ENCODE data around the gene MYOD1.

DNA sequence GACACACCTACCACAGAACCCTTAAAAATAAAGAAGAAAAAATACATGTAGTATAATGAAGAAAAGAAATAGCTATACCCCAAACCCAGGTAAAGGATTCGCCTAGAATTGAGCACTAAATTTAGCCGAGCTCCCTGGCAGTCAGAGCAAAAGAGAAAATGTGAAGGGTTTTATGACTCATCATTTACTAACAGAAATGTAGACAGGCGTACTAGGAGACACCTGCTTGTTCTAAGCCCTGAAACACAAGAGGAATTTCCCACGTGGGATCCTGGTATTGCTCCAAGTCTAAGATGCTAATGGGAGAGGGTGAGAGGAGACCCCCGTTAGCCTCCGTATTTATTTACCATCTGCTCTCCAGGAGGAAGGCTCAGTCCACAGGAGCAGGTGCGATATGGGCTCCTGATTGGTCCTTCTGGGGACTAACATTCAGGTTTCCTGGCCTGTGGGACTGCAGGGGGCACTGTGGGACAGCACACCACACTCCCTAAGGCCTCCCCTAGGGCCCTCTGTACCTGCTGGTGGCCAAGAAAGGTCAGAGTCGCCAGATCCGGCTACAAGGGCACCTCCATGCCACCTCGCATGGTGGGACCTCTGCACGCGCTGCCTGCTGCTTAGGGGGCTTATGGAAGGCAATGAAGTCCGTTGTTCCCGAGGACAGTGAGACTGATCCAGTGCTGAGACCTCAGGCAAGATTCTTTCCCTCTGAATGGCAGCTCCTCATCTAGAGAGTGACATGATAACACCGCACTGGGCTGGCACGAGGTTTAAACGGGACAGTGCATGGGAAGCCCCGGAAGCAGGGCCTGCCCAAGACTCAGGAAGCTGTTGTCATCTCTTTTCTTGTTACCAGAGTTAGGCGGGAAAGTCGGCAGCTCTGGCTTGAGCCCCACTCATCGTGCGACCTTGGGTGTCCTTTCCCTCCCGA, 41.0 kb downstream of the MYOD1 start:
- TF ChIP-seq POLR2A (IDR thresholded peaks at IDR 0.05; ENCODE audit: low read depth, low read length) (no peak), NFE2L2 (IDR thresholded peaks at IDR 0.05; ENCODE audit: low read depth, low read length) (no peak), FOS (IDR thresholded peaks at IDR 0.05; ENCODE audit: low read depth, low read length) (no peak), CEBPB (IDR thresholded peaks at IDR 0.05; ENCODE audit: low read depth, low read length) (no peak)
- TF ChIP-seq, protein P1, sequence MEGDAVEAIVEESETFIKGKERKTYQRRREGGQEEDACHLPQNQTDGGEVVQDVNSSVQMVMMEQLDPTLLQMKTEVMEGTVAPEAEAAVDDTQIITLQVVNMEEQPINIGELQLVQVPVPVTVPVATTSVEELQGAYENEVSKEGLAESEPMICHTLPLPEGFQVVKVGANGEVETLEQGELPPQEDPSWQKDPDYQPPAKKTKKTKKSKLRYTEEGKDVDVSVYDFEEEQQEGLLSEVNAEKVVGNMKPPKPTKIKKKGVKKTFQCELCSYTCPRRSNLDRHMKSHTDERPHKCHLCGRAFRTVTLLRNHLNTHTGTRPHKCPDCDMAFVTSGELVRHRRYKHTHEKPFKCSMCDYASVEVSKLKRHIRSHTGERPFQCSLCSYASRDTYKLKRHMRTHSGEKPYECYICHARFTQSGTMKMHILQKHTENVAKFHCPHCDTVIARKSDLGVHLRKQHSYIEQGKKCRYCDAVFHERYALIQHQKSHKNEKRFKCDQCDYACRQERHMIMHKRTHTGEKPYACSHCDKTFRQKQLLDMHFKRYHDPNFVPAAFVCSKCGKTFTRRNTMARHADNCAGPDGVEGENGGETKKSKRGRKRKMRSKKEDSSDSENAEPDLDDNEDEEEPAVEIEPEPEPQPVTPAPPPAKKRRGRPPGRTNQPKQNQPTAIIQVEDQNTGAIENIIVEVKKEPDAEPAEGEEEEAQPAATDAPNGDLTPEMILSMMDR (conservative IDR thresholded peaks at IDR 0.05; ENCODE audit: low read depth, low read length) = peak; percentile 73
- TF ChIP-seq, protein P2, sequence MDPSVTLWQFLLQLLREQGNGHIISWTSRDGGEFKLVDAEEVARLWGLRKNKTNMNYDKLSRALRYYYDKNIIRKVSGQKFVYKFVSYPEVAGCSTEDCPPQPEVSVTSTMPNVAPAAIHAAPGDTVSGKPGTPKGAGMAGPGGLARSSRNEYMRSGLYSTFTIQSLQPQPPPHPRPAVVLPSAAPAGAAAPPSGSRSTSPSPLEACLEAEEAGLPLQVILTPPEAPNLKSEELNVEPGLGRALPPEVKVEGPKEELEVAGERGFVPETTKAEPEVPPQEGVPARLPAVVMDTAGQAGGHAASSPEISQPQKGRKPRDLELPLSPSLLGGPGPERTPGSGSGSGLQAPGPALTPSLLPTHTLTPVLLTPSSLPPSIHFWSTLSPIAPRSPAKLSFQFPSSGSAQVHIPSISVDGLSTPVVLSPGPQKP (IDR thresholded peaks at IDR 0.05; ENCODE audit: borderline replicate concordance, low read depth, low read length) = no peak
